ENCODE measurements around the gene IGFN1. TPM values are rescaled to one million over a fixed set of nuclear protein-coding genes. Genes with fewer than 3 reads are reported as not detected.

The IGFN1 gene
- total RNA-seq, 1 experiment from 2014 or later = 4.3 TPM

GRCh38 chr1:201169971-201170532 is 20.6 kb upstream of the IGFN1 start:
- Histone ChIP-seq H3K4me3 (peak overlapping the region; percentile 23; the same call in 1 of the 2 replicates), H3K9me2 (ENCODE audit: insufficient read depth) (no peaks in the 10 kb centered on the region)
- TSS peak; percentile 23 for BruUV-seq (replicated peaks)

GRCh38 chr1:201170533-201171062 is 20.0 kb upstream of the IGFN1 start:
- intact Hi-C loops (cut with micrococcal nuclease; ENCODE audit: unreplicated experiment) = loop anchor here (1.0 kb wide), 1 partner anchor 21 kb away; no protein-coding TSS in a partner anchor
- no peaks in the 10 kb centered on the region for H3K27me3 ChIP-seq (ENCODE audit: insufficient read depth, low read depth)
- H3K9me3 ChIP-seq (ENCODE audit: insufficient read depth, low read depth) = no peaks in the 10 kb centered on the region
- ChIA-PET POLR2A (ENCODE audit: unreplicated experiment) (interaction anchor here (0.6 to 0.7 kb wide), 3 partner anchors 111 to 548 kb away, joined by 3 to 4 read pairs (median 4); no protein-coding TSS in a partner anchor), CTCF (no interaction called here)
- H2AFZ ChIP-seq = peak overlapping the region; percentile 81
- H3K79me2 ChIP-seq (ENCODE audit: low read depth) = no peaks in the 10 kb centered on the region
- H3K9me2 ChIP-seq (ENCODE audit: insufficient read depth) = no peaks in the 10 kb centered on the region
- BruUV-seq (replicated peaks) = no TSS peak
- DNase-seq = peak; percentile 94 to 98
- no peaks in the 10 kb centered on the region for H3K36me3 ChIP-seq (ENCODE audit: low read depth)
- H3K4me2 ChIP-seq = peak overlapping the region; percentile 88
- TF ChIP-seq EZH2 (IDR thresholded peaks at IDR 0.05; ENCODE audit: low read depth) (no peak), CTCF (conservative IDR thresholded peaks at IDR 0.05) (no peak)
- peak overlapping the region; percentile 82 for H3K27ac ChIP-seq
- peaks cover 42% of the 10 kb centered on the region for H3K4me1 ChIP-seq (replicated peaks; ENCODE audit: insufficient read depth)
- H3F3A ChIP-seq (ENCODE audit: insufficient read depth, low read depth) = peaks cover 27% of the 10 kb centered on the region
- no peaks in the 10 kb centered on the region for H4K20me1 ChIP-seq (ENCODE audit: insufficient read depth)
- peak overlapping the region; percentile 66 for H3K4me3 ChIP-seq

More at GRCh38 chr1:201169971-201170532, 20.6 kb upstream of the IGFN1 start:
- Histone ChIP-seq H3F3A (ENCODE audit: insufficient read depth, low read depth) (peaks cover 27% of the 10 kb centered on the region), H3K36me3 (ENCODE audit: low read depth) (no peaks in the 10 kb centered on the region), H4K20me1 (ENCODE audit: insufficient read depth) (no peaks in the 10 kb centered on the region), H3K79me2 (ENCODE audit: low read depth) (no peaks in the 10 kb centered on the region), H3K9me3 (ENCODE audit: insufficient read depth, low read depth) (no peaks in the 10 kb centered on the region), H2AFZ (no peak overlapping the region), H3K27me3 (ENCODE audit: insufficient read depth, low read depth) (no peaks in the 10 kb centered on the region), H3K4me2 (peak overlapping the region; percentile 65), H3K27ac (peak overlapping the region; percentile 62), H3K4me1 (replicated peaks; ENCODE audit: insufficient read depth) (peaks cover 42% of the 10 kb centered on the region)
- POLR2A ChIA-PET (ENCODE audit: unreplicated experiment) = no interaction called here
- CTCF ChIA-PET = no interaction called here
- no peak for DNase-seq
- no peak for TF ChIP-seq CTCF (conservative IDR thresholded peaks at IDR 0.05)
- no peak for TF ChIP-seq EZH2 (IDR thresholded peaks at IDR 0.05; ENCODE audit: low read depth)
- intact Hi-C loops (cut with micrococcal nuclease; ENCODE audit: unreplicated experiment) = no loop called here

GRCh38 chr1:201171063-201172036 is 19.3 kb upstream of the IGFN1 start:
- Histone ChIP-seq H3K27ac (peak overlapping the region; percentile 82), H2AFZ (peak overlapping the region; percentile 81), H3K4me1 (replicated peaks; ENCODE audit: insufficient read depth) (peaks cover 42% of the 10 kb centered on the region), H3K9me3 (ENCODE audit: insufficient read depth, low read depth) (no peaks in the 10 kb centered on the region), H3K79me2 (ENCODE audit: low read depth) (no peaks in the 10 kb centered on the region), H4K20me1 (ENCODE audit: insufficient read depth) (no peaks in the 10 kb centered on the region), H3K4me3 (peak overlapping the region; percentile 66), H3K36me3 (ENCODE audit: low read depth) (no peaks in the 10 kb centered on the region), H3K4me2 (peak overlapping the region; percentile 88), H3K27me3 (ENCODE audit: insufficient read depth, low read depth) (no peaks in the 10 kb centered on the region), H3F3A (ENCODE audit: insufficient read depth, low read depth) (peaks cover 27% of the 10 kb centered on the region), H3K9me2 (ENCODE audit: insufficient read depth) (no peaks in the 10 kb centered on the region)
- ChIA-PET CTCF (no interaction called here), POLR2A (ENCODE audit: unreplicated experiment) (interaction anchor here (0.6 to 0.7 kb wide), 3 partner anchors 110 to 549 kb away, joined by 3 to 4 read pairs (median 4); no protein-coding TSS in a partner anchor)
- DNase-seq = no peak
- peak; percentile 64; the same call in 1 of the 2 replicates for TF ChIP-seq CTCF (conservative IDR thresholded peaks at IDR 0.05)
- TF ChIP-seq EZH2 (IDR thresholded peaks at IDR 0.05; ENCODE audit: low read depth) = no peak
- intact Hi-C loops (cut with micrococcal nuclease; ENCODE audit: unreplicated experiment) = loop anchor here (1.0 kb wide), 1 partner anchor 20 kb away; no protein-coding TSS in a partner anchor
- TSS peak; percentile 98 for BruUV-seq (replicated peaks)
